Neural cell (in vitro differentiated cells): ENCODE measurements around the gene TXNDC17.

Source experiments
- CTCF ChIP-seq: fragments of 450-650 bp; IDR thresholded peaks from 2 replicates; pipeline ENCODE4 v1.5.1; 2014; ENCODE audit warnings: antibody characterized with exemption, mild to moderate bottlenecking, moderate library complexity; ENCODE audit not compliant: poor library complexity, severe bottlenecking
- MXI1 ChIP-seq: fragments of 450-650 bp; conservative IDR thresholded peaks from 2 replicates; pipeline ENCODE4 v1.6.1; 2014; ENCODE audit warnings: antibody characterized with exemption, mild to moderate bottlenecking; ENCODE audit not compliant: poor library complexity, severe bottlenecking

GRCh38 chr17:6633263-6633662 is 7.6 kb upstream of the TXNDC17 start:
- no peak for TF ChIP-seq MXI1
- TF ChIP-seq CTCF, result no peak
